ENCODE results near the gene ENAH.

The ENAH gene

DNA sequence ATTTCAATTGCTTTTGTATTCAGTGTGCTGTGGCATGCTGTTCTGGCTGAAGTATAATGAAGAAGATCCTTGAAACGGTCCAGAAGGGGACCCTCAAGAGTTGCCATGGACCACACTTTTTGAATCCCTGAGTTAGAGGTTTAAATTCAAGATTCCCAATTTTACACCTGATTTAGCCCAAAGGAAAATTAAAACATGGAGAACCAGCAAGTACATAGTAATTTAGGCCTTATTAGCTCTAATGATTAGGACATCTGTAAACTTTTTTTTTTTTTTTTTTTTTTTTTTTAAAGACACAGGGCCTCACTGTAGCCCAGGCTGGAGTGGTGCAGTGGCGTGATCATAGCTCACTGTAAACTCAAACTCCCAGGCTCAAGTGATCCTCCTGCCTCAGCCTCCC is 107.3 kb downstream of the ENAH start:
- TF ChIP-seq, protein P1, sequence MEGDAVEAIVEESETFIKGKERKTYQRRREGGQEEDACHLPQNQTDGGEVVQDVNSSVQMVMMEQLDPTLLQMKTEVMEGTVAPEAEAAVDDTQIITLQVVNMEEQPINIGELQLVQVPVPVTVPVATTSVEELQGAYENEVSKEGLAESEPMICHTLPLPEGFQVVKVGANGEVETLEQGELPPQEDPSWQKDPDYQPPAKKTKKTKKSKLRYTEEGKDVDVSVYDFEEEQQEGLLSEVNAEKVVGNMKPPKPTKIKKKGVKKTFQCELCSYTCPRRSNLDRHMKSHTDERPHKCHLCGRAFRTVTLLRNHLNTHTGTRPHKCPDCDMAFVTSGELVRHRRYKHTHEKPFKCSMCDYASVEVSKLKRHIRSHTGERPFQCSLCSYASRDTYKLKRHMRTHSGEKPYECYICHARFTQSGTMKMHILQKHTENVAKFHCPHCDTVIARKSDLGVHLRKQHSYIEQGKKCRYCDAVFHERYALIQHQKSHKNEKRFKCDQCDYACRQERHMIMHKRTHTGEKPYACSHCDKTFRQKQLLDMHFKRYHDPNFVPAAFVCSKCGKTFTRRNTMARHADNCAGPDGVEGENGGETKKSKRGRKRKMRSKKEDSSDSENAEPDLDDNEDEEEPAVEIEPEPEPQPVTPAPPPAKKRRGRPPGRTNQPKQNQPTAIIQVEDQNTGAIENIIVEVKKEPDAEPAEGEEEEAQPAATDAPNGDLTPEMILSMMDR (IDR thresholded peaks at IDR 0.05; ENCODE audit: control insufficient read depth, extremely low read depth, insufficient read depth) = no peak
- H3K4me3 ChIP-seq (ENCODE audit: low read depth, low read length) = no peak overlapping the region
- no peak for DNase-seq (ENCODE audit: low read depth)

DNA sequence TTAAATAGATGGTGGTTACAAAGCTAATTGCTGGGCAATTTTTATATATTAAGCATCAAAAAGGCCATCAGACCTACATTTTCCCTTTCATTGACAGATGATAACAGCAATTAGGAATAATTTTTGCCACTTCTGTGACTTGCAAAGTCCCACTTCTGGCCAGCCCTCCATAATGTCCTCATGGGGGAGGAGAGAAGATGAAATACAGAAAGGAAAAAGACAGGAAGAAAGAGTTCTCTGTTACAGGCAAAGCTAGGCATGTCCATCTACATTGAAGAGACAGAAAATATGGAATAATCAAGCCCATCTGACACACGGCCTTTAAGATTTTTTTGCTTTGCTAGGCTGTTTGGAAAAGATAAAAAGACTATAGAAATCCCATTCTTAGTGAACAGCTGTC is 108.0 kb downstream of the ENAH start:
- DNase-seq (ENCODE audit: low read depth) = no peak

DNA sequence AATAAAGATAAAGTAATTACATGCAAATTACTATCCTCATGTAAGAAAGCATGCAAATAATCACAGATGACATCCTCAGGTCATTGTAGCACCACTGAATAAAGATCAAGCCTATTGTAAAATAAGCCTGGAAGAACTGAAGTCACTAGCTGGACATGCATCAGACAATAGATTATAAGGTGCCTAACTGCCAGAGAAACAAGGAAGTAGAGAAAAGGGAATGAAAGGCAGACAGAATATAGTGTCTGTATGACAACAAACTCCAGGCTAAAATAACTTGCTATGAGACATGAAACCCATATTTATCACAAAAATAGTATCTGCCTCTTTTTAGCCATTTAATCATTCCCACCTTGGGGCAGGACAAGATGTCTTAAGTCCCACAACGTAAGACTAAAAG is 108.7 kb downstream of the ENAH start:
- TF ChIP-seq, protein P1 (IDR thresholded peaks at IDR 0.05; ENCODE audit: control insufficient read depth, extremely low read depth, insufficient read depth) = no peak

More for the DNA sequence above, 108.0 kb downstream of the ENAH start:
- no peak overlapping the region for H3K4me3 ChIP-seq (ENCODE audit: low read depth, low read length)
- TF ChIP-seq, protein P1 (IDR thresholded peaks at IDR 0.05; ENCODE audit: control insufficient read depth, extremely low read depth, insufficient read depth) = no peak

DNA sequence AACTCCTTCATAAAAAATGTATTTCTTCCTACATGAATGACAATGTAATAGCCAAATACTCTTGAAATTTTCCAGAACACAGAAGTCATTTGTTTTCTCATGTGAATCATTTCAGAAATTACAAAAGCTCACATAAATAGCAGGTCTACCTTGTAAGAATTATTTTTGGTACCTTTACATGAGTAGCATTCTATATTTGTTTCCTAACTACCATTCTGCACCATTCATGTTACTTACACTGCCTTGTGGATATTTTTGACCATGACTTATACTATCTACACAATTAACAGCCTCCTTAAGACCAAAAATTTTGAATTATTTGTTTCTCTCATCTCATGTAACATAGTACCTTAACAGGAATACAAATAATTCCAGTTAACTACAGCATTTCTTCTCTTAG is 109.6 kb downstream of the ENAH start:
- no peak overlapping the region for H3K4me3 ChIP-seq (ENCODE audit: low read depth, low read length)
- TF ChIP-seq, protein P1 (IDR thresholded peaks at IDR 0.05; ENCODE audit: control insufficient read depth, extremely low read depth, insufficient read depth) = no peak
- DNase-seq (ENCODE audit: low read depth) = no peak

More for the DNA sequence above, 108.7 kb downstream of the ENAH start:
- no peak overlapping the region for H3K4me3 ChIP-seq (ENCODE audit: low read depth, low read length)
- DNase-seq (ENCODE audit: low read depth) = no peak

DNA sequence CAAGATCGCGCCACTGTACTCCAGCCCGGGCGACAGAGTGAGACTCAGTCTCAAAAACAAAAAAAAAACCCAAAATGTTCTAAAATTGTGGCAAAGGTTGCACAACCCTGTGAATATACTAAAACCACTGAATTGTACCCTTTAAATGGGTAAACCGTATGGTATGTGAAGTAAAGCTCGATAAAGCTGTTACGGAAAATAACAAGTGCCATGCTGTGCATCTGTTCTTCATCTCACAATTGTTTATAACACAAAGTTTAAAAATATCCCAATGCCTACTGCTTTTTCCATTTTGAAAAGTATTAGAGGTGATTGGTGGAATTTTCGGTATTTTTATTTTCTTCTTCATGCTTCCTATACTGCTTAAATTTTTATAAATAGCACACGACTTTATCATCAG is 111.5 kb downstream of the ENAH start:
- H3K4me3 ChIP-seq (ENCODE audit: low read depth, low read length) = no peak overlapping the region
- DNase-seq (ENCODE audit: low read depth) = no peak
- TF ChIP-seq, protein P1 (IDR thresholded peaks at IDR 0.05; ENCODE audit: control insufficient read depth, extremely low read depth, insufficient read depth) = no peak

DNA sequence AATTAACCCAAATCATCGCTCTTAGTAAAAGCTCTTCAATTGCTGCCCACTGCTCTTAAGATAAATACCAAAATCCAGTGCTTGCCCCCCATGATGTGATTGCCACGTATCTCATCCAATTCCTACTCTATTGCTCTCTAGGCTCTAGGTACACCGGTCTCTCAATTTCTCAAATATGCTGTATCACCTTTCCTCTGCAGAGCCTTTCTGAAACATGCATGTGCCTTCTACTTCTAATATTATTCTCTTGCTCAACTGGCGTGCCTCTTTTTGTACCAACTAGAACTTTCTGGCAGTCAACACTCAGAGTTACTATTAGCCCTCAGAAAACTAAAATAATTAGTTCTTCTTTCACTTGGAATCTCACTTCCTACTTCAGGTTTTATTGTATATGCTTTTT is 113.3 kb downstream of the ENAH start:
- DNase-seq (ENCODE audit: low read depth) = no peak
- TF ChIP-seq, protein P1 (IDR thresholded peaks at IDR 0.05; ENCODE audit: control insufficient read depth, extremely low read depth, insufficient read depth) = no peak
- no peak overlapping the region for H3K4me3 ChIP-seq (ENCODE audit: low read depth, low read length)

DNA sequence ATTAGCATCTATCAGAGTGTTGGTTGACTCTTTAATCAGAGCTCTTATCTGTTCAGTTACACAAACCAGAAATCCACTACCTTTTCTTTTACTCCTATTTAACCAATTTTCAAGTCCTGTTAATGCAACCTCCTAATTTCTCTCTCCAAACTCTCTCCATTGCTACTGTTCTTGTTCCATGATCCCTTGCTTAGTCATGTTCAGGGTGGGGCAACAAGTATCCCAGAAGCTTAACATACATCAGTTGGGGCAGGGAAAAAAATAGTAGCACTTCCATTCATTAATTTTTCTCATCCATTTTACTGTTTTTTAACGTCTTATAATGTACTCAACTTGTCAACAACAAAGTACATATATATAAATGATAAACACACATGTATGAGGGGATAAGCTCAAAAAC is 113.9 kb downstream of the ENAH start:
- TF ChIP-seq, protein P1 (IDR thresholded peaks at IDR 0.05; ENCODE audit: control insufficient read depth, extremely low read depth, insufficient read depth) = no peak
- H3K4me3 ChIP-seq (ENCODE audit: low read depth, low read length) = no peak overlapping the region
- DNase-seq (ENCODE audit: low read depth) = no peak

Data from LNCaP clone FGC (cell line).